GM18873 (cell line): Measurements from ENCODE around the gene FAM185A.
A peak's percentile ranks its signal among the peaks of the same experiment; 100 is the strongest.
"Not testable (repeated sequence)": the region's sequence is repeated elsewhere in the genome, so short reads cannot be mapped to it uniquely, and the experiment has no call there.

ENCODE experiments used
- ATAC-seq: cut with Tn5 transposase; IDR thresholded peaks from one replicate; pipeline ENCODE4 v1.9.1; 2021; ENCODE audit warnings: mild to moderate bottlenecking, moderate library complexity, moderate number of reproducible peaks; ENCODE audit not compliant: unreplicated experiment, low FRiP score

FAM185A gene

GRCh38 chr7:102748605-102749444 lies at the start of gene FAM185A:
TSS of gene FAM185A (plus strand) at chr7:102748999. CDS start at chr7:102749208, 209 bp downstream.
- peak; percentile 98 for ATAC-seq

DNA sequence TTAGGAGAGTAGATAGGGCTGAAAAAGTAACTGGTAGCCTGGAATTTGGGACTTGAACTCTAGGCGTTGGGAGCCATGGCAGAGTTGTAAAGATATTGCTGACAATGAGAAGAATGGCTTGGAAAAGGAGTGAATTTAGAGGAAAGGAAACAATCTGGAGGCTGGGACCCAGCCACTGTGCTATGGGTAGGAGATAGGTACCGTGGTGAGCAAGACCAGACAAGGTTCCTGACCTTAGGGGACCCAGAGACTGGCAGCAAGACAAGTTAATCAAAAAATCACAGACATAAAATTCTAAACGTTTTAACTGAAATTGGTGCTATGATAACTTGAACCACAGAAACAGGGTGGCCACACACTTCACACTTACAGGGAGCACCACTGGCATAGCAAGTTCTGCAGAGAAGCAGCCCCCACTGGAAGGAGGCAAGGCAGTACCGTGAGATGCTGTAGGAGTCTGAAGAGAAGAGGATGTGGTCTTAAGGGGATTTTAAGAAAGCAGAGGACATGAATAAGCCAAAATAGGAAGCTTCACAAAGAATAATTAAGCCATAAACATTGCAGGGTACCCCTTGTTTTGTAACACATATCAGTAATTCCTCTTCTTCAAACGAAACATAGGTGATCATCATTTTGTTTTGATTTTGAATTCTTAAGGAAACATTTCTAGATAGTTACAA lies 35.6 kb upstream of the FAM185A start:
- peak; percentile 51 for ATAC-seq

DNA sequence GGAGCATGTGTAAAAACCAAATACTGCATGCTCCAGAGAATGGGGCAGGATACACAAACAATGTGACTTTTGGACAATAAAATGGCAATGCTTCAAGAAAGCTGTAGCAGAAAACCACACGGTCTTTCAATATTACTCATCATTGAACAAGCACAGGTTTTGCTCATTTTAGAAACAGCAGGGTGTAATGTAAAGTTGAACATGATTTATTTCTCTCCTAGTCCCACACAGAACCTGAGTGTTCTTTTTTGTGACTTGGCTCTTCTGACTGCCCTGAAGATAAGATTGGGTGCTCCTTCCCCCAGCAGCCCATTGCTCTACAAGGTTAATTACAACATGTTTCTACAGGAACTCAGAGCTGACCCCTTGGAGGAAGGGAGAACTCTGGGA lies 35.1 kb upstream of the FAM185A start:
- peak; percentile 84 for ATAC-seq

DNA sequence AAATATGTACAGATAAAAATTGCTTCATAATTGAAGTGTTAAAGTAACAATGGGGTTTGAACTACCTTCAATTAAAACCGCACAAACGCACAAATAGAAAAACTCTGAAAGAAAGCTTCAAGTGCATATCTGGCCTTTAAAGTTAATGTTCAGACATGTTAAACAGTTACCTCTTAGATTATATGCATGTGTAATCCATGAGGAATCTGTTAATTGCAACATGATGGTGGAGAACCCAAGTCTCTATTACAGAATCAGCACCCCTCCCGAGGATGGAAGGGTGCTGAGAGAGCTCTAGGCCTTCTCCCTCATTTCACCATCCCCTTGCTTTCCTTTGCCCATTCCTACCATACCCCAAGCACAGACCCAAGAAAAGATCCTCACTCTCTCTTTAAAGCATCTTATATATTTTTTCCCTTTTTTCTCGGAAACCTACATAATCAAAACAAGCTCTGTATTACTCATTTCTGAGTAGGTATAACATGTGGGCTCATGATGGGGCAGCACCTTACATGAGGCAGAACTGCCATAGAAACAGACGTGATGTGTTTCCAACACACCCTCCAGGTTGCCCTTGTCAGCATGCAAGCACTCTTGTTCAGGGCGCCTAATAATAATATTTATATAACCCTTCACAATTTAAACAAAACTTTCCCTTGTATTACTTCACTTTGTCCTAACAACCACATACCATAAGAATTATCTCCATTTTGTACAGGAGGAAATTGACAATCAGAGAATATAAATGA lies 33.9 kb upstream of the FAM185A start:
- ATAC-seq: not testable (repeated sequence)

- ATAC-seq: peak; percentile 39
These were observed 33.1 kb upstream of the FAM185A start for GRCh38 chr7:102715718-102716117.

GRCh38 chr7:102718491-102718890 lies 30.3 kb upstream of the FAM185A start:
- not testable (repeated sequence) for ATAC-seq

- ATAC-seq: not testable (repeated sequence)
These were observed 22.6 kb upstream of the FAM185A start for GRCh38 chr7:102726170-102726569.

DNA sequence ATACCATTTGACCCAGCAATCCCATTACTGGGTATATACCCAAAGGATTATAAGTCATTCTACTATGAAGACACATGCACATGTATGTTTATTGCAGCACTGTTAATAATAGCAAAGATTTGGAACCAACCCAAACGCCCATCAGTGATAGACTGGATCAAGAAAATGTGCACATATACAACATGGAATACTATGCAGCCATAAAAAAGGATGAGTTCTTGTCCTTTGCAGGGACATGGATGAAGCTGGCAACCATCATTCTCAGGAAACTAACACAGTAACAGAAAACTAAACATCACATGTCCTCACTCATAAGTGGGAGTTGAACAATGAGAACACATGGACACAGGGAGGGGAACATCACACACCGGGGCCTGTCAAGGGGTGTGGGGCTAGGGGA lies 19.1 kb upstream of the FAM185A start:
- ATAC-seq: not testable (repeated sequence)

DNA sequence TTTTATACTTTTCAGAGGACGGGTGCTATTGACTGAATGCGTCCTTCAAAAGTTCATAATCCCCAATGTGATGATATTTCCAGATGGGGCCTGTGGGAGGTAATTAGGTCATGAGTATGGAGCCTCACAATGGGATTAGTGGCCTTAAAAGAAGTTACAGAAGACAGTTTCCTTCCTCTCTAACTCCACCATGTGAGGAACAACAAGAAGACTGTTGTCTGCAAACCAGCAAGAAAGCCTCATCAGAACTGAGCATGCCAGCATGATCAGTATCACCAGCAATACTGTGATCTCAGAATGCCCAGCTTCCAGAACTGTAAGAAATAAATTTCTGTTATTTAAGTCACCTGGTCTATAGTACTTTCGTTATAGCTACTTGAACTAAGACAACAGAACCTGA lies 18.4 kb upstream of the FAM185A start:
- ATAC-seq: not testable (repeated sequence)

DNA sequence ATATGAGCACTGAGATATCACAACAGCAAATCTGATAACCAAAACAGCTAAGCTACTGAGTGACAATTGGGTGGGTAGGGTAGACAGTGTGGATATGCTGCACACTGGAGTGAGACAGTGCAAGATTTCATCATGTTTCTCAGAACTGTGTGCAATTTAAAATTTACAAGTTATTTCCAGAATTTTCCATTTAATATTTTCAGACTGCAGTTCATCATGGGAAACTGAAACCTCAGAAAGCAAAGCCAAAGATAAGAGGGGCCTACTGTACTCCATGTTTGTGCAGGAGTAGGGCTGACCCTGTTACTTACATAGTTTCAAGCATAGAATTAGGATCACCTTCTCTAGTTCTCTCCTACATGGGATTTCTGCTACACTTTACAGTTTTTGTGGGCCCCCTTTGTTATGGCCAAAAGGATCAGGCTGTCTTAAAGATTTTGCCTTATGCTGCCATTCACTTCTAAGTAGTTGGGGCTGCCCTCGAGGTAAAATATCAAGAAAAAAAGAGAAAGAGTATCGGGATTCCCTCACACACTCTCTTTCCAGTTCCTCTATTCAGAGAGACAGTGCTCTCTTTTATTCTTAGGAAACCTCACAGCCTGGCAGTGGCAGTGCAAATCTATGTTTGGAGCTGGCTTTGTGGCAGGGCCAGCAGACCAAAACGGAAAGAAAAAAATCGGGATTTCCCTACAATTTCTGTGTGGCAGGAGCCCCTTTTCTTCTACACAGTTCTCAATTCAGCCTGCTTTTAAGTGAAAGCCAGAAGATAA lies 6.6 kb upstream of the FAM185A start:
- ATAC-seq: not testable (repeated sequence)

DNA sequence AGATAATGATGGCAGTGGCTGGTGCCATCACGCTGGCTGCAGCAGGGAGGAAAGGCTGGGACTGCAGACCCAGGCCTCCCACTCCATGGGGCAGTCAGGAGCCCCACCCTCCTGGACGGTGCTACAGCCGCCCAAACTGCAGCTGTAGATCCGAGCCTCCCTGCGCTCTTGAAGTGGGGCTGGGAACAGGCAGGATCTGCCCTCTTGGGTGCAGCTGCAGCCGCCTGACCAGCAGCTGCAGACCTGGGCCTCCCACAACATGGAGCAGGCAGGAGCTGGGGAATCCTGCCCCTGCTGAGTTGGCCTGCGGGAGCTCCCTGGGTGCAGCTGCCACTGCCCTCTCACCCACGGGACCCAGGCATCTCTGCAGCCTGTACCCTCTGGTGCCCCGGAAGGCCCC lies 4.9 kb upstream of the FAM185A start:
- ATAC-seq: not testable (repeated sequence)

DNA sequence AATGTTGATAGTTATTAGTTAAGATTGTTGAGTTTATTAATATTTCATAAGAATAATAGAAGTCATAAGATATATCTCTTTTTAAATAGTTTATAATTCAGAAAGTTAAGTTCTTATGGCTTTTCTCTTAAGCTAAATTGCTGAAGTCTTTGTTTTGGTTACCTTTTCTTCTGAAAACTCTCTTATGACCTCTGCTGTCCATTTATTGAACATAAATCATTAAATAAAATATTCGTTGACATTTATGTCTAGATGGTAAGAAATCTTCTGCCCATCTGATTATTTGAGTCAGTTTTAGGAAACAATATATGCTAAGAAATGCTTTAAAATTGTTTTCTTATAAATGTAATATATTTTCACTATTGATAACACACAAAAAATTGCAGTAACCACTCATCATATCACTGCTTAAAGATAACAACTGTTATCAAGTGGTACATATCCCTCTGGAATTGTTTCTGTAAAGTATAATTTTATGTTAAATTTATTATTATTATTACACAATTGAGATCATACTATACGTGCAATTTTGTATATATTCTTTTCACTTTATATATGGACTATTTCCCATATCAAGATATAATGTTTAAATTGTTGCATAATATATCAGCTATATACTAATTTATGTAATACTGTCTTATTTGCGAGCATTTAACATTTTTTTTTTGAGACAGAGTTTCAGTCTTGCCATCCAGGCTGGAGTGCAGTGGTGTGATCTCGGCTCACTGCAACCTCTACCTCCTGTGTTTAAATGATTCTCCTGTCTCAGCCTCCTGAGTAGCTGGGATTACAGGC lies 3.1 kb upstream of the FAM185A start:
- not testable (repeated sequence) for ATAC-seq

GRCh38 chr7:102749445-102749786 lies 617 bp downstream of the FAM185A start:
- ATAC-seq: not testable (repeated sequence)

- not testable (repeated sequence) for ATAC-seq
These were observed 9.4 kb downstream of the FAM185A start for GRCh38 chr7:102758227-102758626.

DNA sequence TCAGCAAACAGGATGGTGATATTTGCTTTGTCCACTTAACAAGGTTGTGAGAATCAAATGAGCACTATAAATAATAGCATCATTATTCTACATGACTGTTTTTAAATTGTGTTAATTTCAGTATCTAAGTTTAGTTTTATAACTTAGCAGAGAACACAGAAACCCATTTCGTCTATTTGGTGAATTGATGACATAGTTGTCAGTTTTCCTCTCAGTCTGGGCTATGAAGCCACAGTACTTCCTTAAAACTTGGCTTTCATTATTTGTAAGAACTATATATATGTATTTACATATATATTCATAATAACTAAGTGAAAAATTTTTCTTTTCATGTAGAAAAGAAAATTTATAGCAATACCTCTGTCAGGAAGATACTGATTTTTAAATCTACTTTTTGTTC lies 11.1 kb downstream of the FAM185A start:
- ATAC-seq: not testable (repeated sequence)

- not testable (repeated sequence) for ATAC-seq
These were observed 12.4 kb downstream of the FAM185A start for GRCh38 chr7:102761234-102761633.

- ATAC-seq: not testable (repeated sequence)
These were observed 14.6 kb downstream of the FAM185A start for GRCh38 chr7:102763295-102763905.

DNA sequence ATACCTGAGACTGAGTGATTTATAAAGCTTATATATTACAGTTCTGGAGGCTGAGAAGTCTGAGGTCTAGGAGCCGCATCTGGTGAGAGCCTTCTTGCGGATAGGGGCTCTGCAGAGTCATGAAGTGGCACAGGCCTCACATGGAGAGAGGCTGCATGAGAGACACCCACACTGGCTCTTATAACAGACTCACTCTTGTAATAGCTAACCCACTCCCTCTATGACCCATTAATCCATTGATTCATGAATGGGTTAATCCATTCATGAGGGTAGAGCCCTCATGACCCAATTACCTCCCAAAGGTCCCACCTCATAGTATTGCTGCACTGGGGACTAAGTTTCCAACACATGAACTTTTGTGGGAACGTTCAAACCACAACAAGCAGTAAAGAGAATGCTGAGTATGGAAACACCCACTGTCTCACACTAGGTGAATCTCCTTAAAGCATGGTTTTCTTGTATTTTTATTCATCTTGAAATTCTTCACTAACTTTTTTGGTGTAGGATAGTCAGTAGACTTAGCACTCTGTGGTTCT lies 20.9 kb downstream of the FAM185A start:
- ATAC-seq: not testable (repeated sequence)

DNA sequence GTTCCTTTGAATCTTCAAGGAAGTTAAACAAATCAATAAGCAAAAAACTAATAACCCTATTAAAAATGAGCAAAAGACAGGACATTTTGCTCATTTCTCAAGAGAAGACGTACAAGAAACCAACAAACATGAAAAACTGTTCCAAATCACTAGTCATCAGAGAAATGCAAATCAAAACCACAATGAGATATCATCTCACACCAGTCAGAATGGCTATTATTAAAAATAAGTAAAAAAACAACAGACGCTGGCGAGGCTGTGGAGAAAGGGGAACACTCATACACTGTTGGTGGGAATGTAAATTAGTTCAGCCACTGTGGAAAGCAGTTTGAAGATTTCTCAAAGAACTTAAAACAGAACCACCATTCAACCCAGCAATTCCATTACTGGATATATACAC lies 21.7 kb downstream of the FAM185A start:
- not testable (repeated sequence) for ATAC-seq
